HS-5 (cell line): Measurements from ENCODE around the gene DHRSX.
"Not testable (repeated sequence)": the region's sequence is repeated elsewhere in the genome, so short reads cannot be mapped to it uniquely, and the experiment has no call there.

Experiments
- DNase-seq: peaks from one replicate; pipeline ENCODE4 v3.0.0-alpha.2; 2012; ENCODE audit warnings: low read depth

The DHRSX gene

GRCh38 chrX:2351321-2351720 lies 149.5 kb downstream of the DHRSX start:
- DNase-seq = peak; percentile 82

- DNase-seq = not testable (repeated sequence)
Observed at GRCh38 chrX:2350703-2351102, 150.1 kb downstream of the DHRSX start.

- not testable (repeated sequence) for DNase-seq
Observed at GRCh38 chrX:2350036-2350435, 150.7 kb downstream of the DHRSX start.

GRCh38 chrX:2348211-2348610 lies 152.6 kb downstream of the DHRSX start:
- no peak for DNase-seq

GRCh38 chrX:2346158-2346557 lies 154.6 kb downstream of the DHRSX start:
- DNase-seq = no peak

GRCh38 chrX:2345562-2345961 lies 155.2 kb downstream of the DHRSX start:
- no peak for DNase-seq

GRCh38 chrX:2343413-2343812 lies 157.4 kb downstream of the DHRSX start:
- no peak for DNase-seq

GRCh38 chrX:2342874-2343273 lies 157.9 kb downstream of the DHRSX start:
- no peak for DNase-seq

- no peak for DNase-seq
Observed at GRCh38 chrX:2342281-2342688, 158.5 kb downstream of the DHRSX start.

- no peak for DNase-seq
Observed at GRCh38 chrX:2340991-2341390, 159.8 kb downstream of the DHRSX start.

- DNase-seq = no peak
Observed at GRCh38 chrX:2336181-2336580, 164.6 kb downstream of the DHRSX start.

GRCh38 chrX:2334237-2334636 lies 166.5 kb downstream of the DHRSX start:
- DNase-seq = no peak

- DNase-seq = no peak
Observed at GRCh38 chrX:2332252-2332651, 168.5 kb downstream of the DHRSX start.

- DNase-seq = no peak
Observed at GRCh38 chrX:2330910-2331309, 169.9 kb downstream of the DHRSX start.

GRCh38 chrX:2330487-2330886 lies 170.3 kb downstream of the DHRSX start:
- no peak for DNase-seq

- no peak for DNase-seq
Observed at GRCh38 chrX:2327423-2327822, 173.4 kb downstream of the DHRSX start.

- no peak for DNase-seq
Observed at GRCh38 chrX:2325076-2325784, 175.5 kb downstream of the DHRSX start.

GRCh38 chrX:2324151-2324550 lies 176.6 kb downstream of the DHRSX start:
- DNase-seq = no peak

- DNase-seq = no peak
Observed at GRCh38 chrX:2321411-2321810, 179.4 kb downstream of the DHRSX start.

- peak; percentile 11 for DNase-seq
Observed at GRCh38 chrX:2320580-2321327, 180.0 kb downstream of the DHRSX start.

- DNase-seq = no peak
Observed at GRCh38 chrX:2320089-2320488, 180.7 kb downstream of the DHRSX start.

- no peak for DNase-seq
Observed at GRCh38 chrX:2318371-2318770, 182.4 kb downstream of the DHRSX start.

GRCh38 chrX:2317527-2318055 lies 183.2 kb downstream of the DHRSX start:
- no peak for DNase-seq
